NOMO-1 treated with dmso at 0.1 percent for 144 hours (cell line): ENCODE data around the gene ZNF451.

Source experiments
- DNase-seq: peaks from one replicate; lab custom pipeline; 2025; ENCODE audit not compliant: unreplicated experiment; lab: John Stamatoyannopoulos, UW

ZNF451 gene

GRCh38 chr6:57201718-57202117, 111.7 kb downstream of the ZNF451 start:
- no peak for DNase-seq

- DNase-seq = no peak
These were observed 115.8 kb downstream of the ZNF451 start for GRCh38 chr6:57205550-57206328.

- no peak for DNase-seq
These were observed 117.2 kb downstream of the ZNF451 start for GRCh38 chr6:57207141-57207540.

- no peak for DNase-seq
These were observed 117.9 kb downstream of the ZNF451 start for GRCh38 chr6:57207872-57208271.

DNA sequence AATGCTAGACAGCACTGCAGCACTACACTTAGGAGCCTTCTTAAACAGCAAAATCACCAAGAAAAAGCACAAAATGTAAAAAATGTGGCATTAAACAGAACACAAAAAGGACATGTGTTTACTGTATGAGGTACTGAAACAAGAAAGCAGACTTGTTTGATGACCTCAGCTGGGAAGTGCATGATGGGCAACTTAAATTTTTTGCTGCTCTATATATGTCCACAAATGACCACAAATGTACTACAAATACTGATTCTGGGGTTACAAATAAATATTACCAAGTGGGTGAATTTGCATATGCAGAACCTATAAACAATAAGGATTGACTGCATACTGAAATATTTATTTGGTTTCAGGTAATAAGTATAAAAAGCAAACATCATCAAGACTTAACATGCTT, 119.0 kb downstream of the ZNF451 start:
- DNase-seq = no peak

DNA sequence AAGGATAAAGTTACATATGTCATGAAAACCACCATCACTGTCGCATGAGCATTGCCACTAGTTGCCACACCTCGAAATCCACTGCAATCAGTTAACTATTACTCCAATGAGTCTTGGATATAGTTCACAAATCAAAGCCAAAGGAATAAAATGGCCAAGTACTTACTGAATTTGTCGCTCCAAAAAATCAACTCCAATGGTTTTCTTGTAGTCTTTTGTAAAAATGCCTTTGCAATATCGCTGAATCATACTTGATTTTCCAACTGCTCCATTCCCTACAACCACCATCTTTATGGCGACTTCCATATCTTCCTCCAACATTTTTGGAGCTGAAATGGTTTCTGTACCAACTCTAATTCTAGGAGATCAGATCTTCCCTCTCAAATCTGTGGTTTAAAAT, 120.1 kb downstream of the ZNF451 start:
- no peak for DNase-seq

GRCh38 chr6:57215260-57215659, 125.3 kb downstream of the ZNF451 start:
- DNase-seq = no peak

- no peak for DNase-seq
These were observed 126.5 kb downstream of the ZNF451 start for GRCh38 chr6:57216235-57217101.

DNA sequence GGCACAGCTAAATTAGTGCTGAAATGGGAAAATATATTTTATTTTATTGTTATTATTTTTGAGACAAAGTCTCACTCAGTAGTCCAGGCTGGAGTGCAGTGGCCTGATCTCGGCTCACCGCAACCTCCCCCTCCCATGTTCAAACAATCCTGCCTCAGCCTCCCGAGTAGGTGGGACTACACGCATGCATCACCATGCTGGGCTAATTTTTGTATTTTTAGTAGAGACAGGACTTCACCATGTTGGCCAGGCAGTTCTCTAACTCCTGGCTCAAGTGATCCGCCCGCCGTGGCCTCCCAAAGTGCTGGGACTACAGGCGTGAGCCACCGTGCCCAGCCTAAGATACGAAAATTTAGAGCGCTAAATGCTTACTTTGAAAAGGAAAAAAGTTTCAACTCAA, 127.3 kb downstream of the ZNF451 start:
- no peak for DNase-seq
